AML-193 (cell line): ENCODE data around the gene GGCT.

Experiments
- DNase-seq, 2 experiments: peaks; one replicate each; lab custom pipeline; 2025; lab: John Stamatoyannopoulos, UW

The GGCT gene

DNA sequence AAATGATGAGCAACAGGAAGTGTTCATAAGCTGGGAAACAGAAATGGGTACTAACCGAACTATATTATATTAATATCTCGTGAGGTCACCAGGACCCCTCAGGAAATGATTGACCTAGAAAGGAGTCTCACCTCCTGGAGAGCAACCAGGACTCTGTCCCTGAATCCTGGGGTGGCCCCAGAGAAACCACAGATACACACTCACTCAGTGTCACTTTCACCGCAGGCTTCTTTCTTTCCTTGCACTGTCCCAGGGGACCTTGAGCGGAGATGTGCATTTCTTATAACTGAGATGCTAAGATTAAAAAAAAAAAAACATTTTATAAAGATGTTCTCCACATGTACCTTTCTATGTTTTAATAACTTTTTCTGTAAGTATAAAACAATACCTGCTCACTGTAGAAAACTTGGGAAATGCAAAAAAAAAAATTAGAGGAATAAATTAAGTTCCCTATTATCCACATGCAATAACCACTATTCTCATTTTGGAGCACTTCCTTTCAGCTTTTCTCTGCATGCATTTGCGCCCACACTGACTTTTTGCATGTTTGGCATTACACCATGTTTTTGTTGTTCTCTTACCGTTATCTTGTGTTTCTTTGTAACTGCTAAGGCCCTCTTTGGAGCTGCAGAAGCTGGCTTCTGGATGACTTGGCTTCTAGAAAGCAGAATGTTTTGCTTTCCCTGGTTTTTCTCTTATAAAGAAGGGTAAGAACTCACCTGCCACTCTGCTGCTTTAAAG lies 41.1 kb downstream of the GGCT start:
- DNase-seq: no peak

DNA sequence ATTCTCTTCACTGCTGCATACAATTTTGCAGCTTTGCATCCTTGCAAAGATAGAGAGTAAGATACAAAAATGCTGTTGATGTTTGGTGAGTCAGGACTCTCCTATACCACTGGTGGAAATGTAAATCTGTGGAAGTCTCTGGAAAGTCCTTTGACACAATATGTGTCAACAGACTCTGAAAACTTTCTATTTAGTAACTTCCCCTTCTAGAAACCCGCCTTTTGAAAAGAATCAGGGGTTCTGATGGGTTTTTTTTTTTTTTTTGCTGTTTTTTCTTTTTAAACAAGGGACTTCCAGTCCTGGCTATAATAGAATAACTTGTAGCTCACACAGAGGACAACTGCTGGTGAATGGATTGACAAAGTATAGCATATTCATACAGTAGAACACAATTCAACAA lies 42.5 kb downstream of the GGCT start:
- no peak for DNase-seq

DNA sequence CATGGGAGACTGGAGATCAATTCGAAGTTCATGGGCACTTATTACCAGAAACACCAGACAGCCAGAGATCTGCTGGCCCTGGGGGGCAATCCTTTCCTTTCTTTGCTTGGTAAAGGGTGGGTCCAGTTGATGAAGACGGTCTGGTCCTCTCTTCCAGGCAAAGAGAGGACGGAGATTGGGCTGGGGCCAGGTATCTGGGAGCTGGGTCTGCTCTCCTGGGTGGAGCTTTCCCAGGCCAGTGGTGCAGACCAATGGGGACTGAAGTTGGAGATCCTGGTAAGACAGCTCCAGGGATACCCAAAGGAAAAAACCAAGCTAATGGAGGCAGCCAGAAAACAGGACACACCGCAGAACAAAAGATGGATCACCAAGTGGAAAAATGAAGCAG lies 44.4 kb downstream of the GGCT start:
- DNase-seq: no peak

DNA sequence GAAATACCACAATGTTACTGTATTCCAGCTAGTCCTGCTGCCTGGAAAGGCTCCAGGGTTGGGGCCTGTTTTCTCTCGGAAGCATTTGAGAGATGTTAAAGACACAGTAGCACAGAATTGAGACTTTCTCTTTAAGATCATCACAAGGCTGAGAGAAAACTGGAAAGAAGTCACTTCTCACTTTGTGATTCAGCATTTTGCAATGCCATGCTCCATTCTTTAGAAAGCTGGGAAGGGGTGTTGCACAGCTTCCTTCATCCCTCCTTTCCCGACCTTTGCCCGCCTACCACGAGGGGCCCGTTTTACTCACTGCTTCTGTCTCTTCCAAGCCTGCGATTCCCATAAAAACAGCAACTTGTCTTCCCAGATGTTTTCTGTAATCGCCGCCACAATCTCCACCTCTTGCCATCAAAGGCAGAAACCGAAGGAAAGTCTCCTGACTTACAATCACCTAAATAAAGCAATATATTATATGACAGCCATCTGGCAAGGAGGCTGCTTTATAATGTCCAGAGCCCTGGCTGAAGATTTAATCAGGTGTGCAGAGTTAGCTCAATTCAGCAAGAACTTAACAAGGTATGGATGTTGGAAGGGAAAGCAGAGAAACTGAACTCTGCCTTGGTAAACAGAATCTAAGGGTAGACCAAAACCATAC lies 44.9 kb downstream of the GGCT start:
- no peak for DNase-seq

DNA sequence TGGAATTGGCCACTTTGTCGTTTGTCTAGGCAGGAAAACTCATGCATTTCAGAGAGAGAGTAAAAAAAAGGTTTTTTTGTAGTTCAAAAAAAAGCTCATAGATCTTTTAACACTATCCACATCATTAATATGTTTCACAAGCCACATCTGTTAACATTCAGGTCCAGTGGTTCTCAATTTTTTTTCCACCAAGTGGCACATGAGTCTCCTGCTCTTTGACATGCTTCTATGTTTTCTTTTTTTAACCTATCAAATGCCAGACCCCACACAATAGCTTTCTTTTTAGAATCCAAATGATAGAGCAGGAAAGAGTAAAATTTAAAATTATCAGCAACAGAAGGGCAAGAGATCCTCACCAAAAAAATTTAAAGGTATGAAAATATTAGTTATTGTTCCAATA lies 46.3 kb downstream of the GGCT start:
- no peak for DNase-seq

DNA sequence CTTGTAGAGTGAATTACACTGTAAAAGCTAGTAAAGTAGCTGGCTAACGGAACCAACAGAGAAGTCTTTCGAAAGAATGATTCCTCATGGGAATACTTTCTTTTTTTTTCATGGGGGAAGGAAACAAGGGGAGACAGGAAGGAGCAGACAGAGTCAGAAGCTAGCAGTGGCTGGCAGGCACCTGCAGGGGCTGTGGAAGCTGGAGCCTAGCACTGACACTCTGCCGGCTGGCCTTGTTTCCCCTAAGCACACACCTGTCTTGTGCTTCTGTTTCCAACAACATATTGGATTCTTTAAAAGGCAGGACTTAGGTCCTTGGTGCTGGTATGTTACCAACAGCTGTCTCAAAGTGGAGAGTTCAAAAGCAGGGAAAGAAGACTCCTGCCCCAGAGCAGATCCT lies 50.7 kb downstream of the GGCT start:
- DNase-seq: no peak

DNA sequence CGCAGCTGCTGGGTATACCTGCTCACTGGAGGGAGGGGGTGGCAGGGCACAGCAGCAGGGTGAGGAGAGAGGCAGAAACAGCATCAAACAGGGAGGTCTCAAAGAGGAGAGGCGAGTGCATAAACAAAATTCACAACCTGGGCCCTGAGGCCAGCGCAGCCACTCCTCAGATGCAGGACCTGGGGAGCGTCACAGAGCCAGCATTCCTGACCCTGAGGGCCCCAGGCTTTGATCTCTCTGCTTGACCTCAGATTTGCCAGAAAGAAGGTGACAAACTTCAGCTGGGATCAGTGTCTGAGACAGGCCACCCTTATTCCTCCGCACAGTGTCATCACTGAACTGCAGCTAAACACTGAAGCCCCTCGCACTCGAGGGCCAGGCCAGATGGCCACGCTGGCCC lies 51.6 kb downstream of the GGCT start:
- DNase-seq: no peak

DNA sequence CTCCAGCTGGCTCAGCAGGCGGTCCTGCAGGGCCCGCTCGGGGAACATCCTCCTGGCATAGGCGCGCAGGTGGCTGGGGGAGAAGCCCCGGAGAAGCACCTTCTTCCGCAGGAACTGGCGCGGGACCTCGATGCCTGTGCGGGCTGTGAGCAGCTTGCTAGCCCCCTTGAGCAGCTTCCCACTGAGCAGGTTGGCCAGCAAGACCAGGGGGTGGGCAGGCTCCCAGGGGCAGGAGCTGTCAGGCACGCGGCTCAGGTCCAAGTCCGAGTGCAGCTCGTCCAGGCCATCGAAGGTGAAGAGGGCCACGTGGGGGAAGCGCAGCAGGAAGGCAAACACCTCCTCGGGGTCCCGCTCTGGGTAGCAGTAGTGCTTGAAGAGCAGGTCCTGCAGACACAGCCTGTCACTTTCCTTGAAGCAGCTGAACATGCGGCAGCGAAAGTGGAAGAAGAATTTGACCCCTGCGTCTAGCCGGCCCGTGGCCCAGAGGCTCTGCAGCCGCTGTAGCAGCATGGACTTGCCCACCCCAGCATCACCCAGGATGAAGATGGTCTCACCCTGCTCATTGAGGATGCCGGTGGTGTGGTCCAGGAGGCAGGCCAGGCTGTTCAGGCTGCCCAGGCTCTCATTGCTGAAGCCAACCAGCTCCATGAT lies 52.2 kb downstream of the GGCT start:
- DNase-seq: no peak

DNA sequence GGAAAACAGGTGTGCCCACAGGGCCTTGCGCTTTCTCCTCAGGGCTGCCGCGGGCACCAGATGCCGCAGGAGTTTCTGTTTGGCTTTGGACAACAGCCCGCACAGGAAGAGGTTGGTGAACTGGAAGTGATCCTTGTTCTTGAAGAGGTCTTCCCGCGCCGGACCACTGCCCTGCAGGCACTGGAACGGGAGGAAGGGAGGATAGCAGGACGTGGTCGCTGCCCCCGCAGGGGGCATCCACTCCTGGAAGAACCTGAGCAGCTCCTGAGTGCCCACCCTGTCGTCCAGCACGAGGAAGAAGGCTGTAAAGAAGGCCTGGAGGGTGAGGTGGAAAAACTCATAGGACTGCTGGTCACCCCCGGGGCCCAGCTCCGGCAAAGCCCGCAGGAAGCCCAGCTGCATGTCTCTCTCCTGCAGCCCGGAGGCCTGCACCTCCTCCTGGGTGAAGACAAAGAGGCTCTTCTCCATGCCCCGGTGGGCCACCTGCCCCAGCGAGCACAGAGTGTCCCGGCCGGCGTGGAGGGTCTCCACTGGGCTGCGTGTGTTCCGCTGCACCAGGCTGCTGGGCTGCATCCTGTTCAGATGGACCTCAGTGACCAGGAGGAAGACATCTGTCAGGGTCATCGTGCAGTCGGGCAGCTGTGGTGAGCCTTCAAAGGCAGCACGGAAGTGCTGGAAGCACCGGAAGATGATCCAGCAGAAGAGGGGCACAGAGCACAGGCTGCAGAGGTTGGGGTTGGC lies 52.9 kb downstream of the GGCT start:
- DNase-seq: no peak

DNA sequence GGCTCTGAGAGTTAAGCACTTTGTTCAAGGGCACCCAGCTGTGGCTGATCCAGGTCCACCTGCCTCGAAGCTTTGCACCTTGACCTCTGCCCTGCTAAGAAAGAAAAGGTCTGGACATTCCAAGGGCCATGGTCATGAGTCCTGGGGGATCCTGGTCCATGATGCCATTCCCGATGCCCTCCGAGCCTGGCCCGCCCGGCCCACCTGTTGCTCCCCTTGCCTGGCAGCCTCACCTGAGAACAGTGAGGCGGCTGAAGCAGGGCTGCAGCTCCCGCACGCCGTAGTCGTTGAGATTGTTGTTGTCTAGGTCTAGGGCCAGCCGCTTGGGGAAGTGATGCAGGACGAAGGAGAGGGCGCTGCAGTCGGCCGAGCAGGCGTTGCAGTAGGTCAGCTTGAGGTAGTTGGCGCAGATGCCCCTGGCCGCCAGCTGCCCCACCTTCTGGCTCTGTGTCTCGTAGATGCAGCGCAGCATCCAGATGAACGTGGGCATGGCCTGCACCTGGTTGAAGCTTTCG lies 53.6 kb downstream of the GGCT start:
- DNase-seq: no peak

DNA sequence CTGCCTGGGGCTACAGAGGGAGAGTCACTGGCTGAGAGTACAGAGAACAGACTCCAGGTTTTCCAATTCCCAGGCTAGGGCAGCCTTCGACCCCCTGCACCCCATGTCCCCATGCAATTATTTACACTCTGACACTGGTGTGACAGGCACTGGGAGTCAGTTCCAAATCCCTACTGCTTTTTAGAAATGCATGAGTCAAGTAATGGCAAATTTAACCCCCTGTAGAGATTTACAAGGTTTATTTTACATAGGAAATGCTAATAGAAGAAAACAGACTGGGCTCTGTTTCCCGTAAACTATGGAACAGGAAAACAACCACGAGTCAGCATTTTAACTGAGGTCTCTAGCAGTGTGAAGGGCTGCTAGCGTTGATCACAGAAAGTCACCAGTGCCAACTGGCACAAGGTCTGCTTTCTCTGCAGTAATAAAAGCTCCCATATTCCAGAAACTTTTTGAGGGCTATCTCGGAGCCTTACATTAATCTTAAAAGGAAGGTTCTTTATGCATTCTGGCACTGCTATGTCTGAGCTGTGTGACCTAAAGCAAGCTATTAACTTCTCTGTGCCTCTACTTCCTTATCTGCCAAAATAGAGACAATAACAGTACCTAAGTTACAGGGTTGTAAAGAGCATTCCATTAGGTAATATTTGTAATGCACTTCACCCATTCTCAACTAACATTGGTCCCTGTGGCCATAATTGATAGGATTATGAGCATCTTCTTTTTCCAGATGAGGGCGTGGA lies 54.2 kb downstream of the GGCT start:
- DNase-seq: no peak

DNA sequence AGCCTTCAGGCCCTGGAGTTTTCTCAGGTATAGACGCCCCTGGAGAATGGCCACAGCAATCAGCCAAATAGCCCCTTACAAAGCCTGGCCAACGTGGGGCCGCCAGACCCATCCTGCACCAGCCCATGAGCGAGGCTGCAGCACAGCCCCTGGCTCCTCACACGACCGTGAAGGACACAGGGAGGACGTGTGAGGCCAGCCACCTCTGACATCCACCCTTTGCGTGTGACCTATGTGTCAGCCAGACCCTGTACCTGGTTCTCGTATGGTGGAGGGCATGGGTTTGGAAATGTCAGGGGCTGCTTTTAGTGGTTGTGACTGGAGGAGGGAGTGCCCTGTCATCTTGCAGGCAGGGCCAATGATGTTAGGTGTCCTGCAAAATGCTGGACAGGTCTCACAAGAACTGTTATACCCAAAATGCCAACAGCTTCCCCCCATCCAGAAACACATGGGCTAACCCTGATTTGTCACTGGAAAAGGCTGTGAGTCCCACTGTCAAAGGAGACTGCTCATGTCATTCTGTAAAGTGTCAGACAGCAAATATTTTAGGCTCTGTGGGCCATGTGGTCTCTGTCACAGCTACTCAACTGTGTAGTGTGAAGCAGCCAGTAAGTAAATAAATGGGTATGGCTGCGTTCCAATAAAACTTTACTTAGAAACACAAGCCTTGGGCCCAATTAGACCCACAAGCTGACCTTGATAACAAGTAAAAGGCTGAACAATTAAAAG lies 56.0 kb downstream of the GGCT start:
- DNase-seq: no peak

DNA sequence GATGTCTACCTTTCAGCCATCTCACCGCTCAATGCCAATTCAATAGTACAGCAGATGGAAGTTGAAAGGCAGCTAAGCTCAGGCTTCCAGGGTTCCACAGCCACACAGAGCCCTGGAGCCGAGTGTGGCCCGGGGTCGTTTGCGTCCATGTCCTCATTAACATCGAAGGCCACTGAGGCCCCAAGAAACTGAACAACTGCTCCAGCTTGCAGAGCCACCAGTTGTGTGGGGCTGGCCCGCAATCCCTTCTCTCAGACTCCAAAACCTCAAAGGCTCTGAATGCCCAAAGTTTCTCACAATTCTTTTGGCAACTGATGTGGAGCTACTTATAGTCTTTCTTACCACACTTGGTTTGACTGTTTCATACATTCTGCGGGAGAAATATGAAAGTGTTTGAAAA lies 57.2 kb downstream of the GGCT start:
- no peak for DNase-seq
